Ovary (tissue), 3 donors: ENCODE results near the gene TMSB15B.
"Not testable (repeated sequence)": the region's sequence is repeated elsewhere in the genome, so short reads cannot be mapped to it uniquely, and the experiment has no call there.

Source experiments
- EP300 ChIP-seq: sonication (generic); formaldehyde crosslinking; IDR thresholded peaks from one replicate; pipeline ENCODE4 v1.6.1; 2017; ENCODE audit warnings: antibody characterized with exemption
- POLR2A ChIP-seq: fragments of 450-650 bp; IDR thresholded peaks from one replicate; pipeline ENCODE4 v1.6.1; 2017; ENCODE audit warnings: antibody characterized with exemption, mild to moderate bottlenecking, moderate library complexity
- TF ChIP-seq, protein P1 (sequence below), 3 donors: fragments of 450-650 bp in 2 of 3; fragments of 200-600 bp in 1 of 3; IDR thresholded peaks; one replicate each; pipeline versions ENCODE4 v1.5.1 to v1.8.0; 2016 to 2022; ENCODE audit warnings: antibody characterized with exemption in 3 of 3, mild to moderate bottlenecking in 1 of 3
- donor health status: DM: no; HTN: no; CAD: no.

DNA sequence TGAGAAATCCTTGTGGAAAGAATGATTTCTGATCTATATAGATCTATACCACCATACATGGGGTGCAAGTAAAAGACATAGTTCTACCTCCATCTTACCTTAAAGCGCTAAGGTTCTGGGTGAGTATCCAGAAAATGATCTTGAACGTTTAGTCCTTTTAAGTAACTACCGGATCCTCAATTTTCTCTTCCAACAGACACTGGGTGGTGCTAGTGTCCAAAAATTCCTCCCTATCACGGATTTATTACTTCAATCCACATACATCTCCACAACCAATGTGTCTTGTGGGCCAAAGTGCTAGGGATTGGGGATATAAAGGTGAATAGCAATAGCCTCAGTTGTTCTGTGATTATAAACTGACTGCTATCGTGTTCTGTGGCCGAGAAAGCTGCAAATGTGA, 1.8 kb upstream of the TMSB15B start:
- not testable (repeated sequence) for TF ChIP-seq POLR2A, EP300
- TF ChIP-seq, protein P1, sequence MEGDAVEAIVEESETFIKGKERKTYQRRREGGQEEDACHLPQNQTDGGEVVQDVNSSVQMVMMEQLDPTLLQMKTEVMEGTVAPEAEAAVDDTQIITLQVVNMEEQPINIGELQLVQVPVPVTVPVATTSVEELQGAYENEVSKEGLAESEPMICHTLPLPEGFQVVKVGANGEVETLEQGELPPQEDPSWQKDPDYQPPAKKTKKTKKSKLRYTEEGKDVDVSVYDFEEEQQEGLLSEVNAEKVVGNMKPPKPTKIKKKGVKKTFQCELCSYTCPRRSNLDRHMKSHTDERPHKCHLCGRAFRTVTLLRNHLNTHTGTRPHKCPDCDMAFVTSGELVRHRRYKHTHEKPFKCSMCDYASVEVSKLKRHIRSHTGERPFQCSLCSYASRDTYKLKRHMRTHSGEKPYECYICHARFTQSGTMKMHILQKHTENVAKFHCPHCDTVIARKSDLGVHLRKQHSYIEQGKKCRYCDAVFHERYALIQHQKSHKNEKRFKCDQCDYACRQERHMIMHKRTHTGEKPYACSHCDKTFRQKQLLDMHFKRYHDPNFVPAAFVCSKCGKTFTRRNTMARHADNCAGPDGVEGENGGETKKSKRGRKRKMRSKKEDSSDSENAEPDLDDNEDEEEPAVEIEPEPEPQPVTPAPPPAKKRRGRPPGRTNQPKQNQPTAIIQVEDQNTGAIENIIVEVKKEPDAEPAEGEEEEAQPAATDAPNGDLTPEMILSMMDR (IDR thresholded peaks at IDR 0.05), result not testable (repeated sequence)
